ENCODE data around the gene NTMT1.
A peak's percentile ranks its signal among the peaks of the same experiment; 100 is the strongest.

The NTMT1 gene

DNA sequence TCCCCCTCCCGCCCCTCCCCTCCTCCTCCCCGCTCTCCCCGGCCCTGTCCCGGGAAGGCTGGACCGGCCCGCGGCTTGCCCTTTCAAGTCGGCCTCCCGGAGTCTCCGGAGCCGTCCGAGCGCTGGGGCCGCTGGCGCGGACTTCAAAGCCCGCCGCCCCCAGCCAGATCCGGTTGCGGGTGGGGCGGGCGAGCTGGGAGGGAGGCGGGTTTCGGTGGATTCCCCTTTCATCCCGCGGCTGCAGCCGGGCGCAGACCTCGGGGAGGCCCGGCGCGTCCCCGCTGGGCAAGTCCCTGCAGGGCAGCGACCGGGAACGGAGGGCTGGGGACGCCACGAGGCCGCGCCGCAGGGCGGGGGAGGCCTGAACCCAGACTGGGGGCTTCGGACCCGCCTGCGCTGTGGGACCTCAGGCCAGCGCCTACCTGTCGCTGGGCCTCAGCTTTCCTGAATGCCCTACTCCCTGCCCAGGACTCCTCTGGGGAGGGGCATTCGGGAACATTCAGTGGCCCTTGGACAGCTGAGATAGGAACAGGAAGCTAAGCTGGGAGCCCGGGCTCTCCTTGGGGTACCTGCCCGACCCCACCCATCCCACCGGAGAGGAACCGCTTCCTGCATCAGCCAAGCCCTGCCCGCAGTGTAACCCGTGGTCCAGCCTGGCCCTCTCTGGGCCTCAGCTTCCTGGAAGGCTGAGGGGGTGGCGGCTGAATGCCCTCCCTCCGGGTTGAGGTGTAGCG, 28.4 kb upstream of the NTMT1 start:
- no peak for DNase-seq

DNA sequence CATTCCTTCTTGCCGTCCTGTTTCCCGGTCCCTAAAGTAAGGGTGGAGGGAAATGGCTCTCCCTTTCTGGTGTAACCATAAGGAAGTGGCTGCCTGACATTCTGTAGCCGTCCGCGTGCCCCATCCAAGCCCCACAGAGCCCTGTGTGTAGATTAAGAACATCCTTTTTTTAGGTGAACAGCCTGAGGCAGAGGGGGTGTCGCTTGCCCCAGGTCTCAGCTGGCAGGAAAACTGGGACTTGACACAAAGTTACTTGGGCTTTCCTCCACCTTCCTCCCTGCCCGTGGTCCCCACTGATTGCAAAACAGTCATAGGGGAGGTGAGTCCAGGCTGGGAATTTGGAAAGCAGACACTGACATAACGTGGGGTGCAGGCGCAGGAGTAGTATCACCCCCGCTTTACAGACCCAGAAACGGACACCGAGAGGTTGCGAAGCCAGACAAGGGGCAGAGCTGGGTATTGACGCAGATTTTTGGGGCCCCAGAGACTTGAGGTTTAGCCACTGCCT, 27.8 kb upstream of the NTMT1 start:
- no peak for DNase-seq

DNA sequence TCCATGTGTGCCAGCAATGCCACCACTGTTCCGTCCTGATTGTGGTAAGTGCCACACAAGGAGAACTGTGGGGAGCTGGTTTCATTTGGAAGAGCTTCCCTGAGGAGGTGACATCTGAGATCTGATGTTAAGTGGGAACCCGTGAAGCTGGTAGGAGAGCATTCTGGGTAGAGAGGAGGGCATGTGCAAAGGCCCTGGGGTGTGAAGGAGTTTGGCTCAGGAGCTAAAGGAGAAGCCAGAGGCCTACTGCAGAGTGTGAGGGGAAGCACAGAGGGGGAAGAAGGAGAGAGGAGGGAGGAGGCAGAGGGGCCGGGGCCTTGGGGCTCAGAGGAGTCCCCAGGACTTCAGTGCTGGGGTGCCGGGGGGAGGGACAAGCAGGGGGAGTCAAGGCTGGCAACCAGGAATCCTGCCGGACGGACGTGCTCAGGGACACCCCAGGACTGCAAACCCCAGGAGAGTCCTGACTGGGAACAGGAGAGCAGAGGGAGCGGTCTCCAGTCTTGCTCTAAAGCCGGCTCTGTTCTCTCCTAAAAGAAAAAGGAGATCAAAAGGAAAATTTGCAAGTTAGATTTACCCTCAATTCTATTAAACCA, 24.8 kb upstream of the NTMT1 start:
- no peak for DNase-seq

DNA sequence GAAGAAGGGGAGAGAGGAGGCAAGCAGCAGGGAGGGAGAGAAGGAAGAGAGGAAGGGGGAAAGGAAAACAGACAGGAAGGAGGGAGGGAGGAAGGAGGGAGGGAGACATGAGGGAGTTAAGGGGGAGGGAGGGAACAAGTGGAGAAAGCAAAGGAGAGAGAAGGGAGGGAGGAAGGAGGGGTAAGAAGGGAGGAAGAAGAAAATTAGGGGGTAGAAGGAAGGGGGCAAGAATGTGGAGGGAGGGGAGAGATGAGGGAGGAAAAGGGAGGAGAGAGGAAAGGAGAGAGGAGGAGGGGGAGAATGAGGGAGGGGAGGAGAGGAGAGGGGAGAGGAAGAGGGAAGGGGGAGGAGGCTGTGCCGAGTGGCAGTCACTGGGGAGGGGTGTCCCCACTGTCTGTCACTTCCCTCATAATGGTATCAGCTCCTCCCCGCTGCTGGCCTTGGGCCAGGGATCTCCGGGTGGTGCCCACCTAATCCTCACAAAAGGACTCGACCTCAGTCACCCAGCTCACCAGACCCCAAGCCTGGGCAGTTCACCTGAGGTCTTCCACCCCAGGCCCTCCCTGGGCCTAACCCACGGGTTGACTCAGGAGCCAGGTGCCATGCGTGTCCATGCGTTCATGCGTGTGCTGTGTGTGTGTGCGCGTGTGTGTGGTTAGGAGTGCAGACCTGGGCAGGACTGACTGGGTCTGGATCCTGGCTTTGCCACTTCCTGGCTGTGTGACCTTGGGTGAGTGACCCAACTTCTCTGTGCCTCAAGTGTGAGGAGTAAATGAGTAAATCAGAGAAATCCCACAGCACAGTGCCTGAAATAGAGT, 23.2 kb upstream of the NTMT1 start:
- DNase-seq, result no peak

DNA sequence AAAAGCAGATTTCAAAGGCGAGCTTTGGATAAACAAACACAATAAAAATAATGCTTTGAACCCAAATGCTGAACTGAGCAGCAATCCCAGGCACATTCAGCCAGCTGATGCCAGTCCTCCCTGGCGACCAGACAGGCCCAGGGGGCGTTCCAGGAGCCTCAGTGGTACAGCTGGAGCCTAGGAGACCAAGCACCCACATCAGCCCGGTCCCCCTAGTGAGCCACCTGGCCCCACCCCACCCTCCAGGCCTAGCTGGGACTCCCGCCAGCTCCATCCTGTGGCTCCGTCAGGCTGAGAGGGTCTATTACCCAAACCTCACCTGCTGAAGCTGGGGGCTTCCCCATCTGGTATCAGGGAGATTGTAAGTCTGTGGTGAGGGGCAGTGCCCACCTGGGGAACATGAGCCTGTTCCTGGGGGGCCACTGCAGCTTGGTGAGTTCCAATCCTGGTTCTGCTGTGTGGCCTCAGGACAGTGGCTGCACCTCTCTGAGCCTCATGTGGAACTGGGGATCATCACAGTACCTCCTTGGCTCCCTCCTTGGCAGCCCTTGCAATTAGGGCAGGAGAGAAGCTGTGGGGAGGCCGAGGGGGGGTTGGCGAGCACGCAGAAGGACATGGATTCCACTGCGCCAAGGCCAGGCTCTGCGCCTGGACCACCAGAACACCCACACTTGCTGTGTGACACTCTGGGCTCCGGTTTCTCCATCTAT, 21.8 kb upstream of the NTMT1 start:
- no peak for DNase-seq

DNA sequence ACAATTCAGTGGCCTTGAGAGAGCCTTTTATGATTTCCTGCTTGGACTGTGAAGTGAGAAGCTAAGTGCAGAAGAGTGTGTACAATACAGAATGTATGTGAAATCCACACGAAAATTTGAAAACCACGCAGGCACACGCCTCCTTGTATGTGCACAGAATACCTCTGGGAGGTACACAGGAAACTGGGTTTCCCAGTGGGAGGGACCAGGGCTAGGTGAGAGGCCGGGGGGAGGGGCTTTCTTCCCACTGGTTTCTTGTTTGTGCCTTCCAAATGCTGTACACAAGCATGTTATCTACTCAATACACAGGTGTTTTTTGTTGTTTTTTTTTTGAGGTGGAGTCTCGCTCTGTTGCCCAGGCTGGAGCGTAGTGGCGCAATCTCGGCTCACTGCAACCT, 21.2 kb upstream of the NTMT1 start:
- DNase-seq, result no peak

DNA sequence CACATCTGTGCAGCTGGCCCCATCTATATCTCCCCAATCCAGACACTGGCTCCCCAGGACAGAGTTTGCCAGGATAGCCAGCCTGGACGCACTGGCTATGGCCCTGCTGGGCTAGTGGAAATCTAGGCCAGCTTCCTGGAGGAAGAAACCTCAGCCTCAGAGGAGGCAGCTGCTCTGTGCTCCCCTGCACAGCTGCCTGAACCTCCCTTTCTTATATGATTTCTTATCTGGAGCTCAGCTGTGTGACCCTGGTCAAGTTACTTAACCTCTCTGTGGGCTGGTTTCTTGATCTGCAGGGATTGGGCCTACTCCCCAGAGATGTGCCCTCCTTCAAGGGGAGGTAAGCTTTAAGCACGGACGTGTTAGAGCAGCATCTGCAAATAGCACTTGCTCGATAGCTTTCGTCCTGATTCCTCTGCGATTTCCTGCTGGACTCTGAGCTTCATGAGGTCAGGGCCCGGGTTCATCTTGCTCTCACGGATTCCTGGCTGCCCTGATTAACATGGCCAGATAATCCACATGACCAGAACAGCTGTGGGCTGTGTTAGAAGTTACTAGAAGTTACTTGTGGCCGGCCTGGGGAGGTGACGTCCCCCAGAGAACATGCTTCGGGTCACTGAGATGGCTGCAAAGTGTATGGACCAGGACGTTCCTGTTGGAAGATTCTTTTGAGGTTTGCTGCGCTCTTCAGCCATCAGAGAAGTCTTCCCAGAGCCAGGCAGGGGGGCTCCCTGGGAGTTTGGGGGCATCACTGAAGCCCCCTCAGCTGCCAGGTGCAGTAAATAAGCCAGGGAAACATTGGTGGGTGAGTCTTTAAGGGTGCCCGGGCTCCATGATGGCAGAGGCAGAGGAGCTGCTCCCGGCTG, 19.6 kb upstream of the NTMT1 start:
- no peak for DNase-seq

DNA sequence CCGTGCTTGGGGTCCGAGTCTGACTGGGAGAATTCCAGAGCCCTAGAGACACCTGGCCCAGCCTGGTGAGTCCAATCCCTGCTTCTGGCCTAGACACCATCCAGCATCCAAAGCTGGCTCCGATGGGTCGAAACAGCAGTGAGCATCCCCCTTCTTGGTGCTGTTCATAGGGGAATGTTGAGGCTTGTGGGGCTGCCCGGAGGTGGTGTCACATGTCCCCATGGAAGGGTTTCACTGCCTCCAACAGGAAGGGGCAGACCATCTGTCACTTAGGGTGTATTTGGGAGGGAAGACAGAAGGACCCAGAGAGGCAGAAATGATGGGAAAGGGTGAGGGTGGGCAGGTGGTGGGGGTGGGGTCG, 19.0 kb upstream of the NTMT1 start:
- no peak for DNase-seq

DNA sequence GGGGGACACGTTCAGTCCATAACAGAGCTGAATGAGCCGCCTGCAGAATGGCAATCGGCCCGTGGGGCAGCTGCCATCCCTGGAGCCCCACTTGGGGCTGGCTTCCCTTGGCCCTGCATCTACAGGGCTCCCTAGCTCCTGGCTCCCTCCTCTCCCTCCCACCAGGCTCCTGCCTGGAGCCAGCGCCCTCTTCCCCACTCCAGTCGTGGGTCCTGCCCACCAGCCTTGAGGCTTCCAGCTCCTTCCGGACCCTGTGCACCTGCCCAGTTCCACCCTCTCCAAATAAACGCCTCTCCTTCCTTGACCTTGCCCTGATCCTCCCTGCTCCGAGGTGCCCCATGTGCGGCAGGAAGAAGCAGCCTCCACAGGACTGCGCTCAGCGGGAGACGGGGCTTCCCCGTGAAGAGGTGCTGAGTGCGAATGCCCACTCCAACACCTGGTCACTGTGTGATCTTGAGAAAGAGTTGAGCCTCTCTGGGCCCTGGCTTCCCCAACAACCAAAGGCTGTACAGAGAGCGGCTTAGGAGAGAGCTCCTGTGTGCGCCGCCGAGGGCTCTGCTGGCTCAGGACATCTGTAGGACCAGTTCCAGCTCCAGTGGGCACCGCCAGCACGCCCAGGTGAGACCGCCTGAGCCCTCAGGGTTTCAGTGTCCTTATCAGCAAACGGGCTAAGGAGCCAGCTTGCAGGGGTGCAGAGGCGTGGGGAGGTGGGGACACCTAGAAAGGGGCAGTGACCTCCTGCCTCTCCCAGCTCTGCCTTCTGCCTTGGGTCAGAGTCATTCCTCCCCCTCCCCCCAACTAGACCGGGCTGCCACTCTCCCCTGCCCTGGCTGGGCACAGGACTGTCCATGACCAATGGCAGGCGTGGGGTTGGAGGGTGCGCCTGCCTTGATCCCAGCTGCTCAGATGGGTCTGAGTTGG, 17.1 kb upstream of the NTMT1 start:
- DNase-seq, result no peak

DNA sequence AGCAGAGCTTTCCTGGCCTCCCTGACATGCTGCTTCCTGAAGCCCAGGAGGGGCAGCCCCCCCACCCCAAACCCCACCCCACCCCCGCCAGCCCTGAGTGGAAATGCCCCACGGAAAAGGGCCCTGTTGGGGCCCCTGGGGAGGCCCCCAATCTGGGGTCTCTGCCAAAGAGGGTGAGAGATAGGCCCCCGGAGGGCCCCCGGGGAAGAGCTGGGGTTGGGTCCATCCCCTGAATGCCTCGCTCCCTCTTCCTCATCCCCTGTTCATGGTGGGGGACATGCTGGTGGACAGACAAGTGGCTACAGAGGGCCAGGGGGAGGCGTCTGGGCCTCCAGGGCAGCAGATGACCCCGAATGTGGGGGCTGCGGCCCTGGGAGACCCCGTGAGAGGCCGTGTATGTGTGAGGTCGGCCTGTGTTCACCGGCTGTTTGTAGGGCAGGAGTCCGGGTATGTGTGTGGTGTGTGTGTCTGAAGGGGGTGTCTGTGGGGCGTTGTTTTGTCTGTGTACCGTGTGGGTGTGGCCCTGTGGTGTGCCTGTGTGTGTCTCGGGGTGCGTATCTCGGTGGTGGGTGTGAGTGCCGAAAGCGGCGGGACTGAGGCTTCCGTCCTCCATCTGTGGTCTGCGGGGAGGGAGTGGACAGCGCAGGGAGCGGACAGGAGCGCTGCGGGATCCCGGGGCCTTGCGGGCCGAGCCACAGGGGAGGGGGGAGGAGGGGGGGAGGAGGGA, 16.3 kb upstream of the NTMT1 start:
- no peak for DNase-seq

DNA sequence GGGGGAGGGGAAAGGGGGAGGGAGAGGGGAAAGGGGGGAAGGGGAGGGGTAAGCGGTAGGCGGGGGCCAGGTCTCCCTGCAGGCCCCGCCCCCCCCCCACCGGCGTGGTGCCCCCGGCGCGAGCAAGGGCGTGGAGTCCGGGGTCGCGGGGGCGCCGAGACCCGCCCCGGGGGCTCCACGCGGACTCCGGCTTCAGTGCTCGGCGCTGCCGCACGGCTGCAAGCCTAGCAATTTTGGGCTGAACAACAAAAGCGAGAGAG, 15.8 kb upstream of the NTMT1 start:
- DNase-seq, result no peak

DNA sequence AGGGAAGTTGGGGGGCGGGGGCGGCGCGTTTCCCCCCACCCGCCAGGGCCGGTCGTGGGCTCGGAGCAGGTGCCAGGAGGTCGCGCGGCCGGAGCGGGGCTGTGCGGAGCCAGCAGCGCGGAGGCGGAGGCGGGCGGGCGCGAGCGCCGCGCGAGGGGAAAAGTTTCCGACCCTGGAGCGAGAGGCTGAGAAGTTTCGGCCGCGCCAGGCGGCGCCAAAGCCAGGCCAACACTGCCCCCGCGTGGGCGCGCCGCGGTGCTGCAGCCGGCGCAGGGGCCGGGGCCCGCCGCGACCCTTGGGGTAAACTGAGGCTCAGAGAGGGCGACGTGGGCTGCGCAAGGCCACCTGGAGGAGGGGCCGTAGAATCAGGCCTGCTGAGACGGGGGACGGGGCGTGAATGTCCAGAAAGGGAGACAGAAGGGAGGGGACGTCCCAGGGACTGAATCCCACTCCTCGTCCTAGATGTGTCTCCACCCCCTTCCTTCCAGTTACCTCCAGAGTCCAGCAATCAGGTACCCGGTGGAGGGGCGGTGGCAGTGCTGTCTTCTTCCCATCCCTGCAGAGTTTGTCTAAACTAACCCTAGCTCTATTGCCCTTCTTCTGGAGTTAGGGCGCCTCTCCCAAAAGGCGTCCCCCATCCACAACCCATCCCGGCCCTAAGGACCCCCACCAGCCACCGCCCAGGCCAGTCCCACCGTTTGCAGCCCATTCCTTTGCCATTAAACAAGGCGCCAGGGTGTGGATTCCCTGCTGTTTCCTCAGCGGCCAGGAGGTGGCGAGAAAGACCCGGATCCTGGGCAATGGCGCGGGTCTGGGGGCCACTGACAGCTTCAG, 15.3 kb upstream of the NTMT1 start:
- no peak for DNase-seq

DNA sequence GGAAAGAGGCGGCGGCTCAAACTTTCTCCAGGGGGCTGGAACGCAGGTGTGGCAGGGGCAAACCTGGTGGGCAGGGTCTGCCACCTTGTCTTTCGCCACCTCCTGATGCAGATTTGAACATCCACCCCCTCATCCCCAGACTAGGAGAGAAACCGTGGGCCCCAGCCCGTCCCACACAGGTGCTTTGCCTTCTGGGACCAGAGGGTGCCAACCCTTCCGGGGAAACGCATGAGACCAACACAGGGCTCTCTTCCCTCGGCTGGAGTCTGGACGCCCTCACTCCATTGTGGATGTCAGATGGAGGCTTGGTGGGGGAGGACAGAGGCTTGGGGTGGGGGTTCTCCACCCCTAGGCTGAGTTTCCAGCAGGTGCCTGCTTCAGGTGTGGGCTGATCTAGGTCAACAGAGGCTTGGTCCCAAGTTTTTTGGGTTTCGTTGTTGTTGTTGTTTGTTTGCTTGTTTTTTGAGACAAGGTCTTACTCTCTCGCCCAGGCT, 14.6 kb upstream of the NTMT1 start:
- DNase-seq, result no peak

DNA sequence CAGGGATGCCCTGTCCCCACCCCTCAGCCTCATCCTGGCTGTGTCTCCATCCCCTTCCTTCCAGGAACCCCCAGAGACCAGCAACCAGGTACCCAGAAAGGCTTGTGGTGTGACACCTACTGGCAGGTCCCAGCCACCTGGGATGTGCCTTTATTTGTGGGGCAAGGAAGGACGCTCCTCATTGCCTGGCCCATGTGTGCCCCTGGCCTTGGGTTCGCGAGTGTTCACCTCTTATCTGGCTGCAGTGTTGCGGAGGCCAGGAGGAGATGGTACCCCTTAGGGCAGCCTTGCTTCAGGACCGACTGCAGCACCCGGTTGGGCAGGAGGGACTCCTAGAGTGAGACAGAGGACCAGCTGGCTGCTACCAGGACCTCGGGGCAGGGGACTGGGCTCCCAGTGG, 13.8 kb upstream of the NTMT1 start:
- no peak for DNase-seq

DNA sequence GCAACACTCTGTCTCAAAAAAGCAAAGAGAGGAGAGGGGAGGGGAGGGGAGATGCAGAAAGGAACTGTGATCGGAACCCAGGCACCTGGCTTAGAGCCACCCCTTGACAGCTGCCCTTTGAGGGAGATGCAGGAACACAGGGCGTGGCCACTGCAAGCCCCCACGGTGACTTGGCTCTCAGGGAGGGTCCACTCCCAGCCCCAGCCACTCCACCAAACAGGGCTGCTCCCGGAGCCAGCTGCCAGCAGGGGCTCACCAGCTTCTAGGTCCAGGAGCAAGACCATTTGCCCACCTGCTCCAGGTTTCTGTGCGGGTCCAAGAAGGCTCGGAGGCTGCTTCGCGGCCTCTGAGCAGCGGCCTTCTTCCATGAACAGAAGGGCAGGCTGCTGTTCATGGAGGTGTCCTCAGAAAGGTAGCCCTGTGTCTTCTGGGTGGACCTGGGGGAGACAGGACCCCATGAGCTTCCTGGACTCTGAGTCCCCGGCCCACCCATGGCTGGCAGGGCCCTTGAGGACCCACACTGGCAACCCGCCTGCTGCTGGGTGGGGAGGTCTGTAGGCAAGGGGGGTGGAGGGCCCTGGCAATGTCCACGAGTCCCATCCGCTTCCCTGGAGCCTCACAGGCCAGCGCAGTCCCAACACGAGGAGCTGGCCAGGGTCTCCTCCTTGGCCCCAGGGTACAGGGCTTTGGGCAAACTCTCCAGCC, 13.0 kb upstream of the NTMT1 start:
- DNase-seq, result no peak

DNA sequence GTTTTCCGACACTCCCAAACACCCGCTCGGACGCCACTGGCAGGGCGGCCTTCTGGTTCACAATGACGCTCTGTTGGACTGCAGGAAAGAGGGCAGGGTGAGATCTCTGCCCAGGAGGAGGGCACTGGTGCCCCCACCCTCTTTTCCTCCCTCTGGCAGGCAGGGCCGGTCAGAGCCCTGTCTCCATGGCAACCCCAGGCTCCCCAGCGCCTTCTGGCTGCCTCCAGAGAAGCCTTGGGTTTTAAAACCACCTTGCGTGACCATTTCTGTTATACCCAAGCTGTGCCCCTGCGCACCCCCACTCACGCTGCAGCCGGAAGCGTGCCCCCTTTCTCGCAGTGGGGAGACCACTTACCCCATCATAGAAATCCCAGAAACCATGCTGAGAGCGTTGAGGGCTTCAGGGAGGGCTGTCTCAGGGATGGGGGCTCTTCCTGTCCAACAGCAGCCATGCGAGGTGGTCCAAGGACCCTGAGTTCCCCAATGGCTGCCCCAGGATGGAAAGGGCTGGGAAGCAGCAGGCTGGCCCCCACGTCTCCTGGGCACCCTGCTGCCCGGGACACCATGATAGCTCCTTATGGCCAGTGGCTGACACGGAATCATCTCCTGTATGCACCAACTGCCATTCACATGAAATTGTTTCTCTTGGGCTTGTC, 12.3 kb upstream of the NTMT1 start:
- peak; percentile 79 to 80 for DNase-seq

DNA sequence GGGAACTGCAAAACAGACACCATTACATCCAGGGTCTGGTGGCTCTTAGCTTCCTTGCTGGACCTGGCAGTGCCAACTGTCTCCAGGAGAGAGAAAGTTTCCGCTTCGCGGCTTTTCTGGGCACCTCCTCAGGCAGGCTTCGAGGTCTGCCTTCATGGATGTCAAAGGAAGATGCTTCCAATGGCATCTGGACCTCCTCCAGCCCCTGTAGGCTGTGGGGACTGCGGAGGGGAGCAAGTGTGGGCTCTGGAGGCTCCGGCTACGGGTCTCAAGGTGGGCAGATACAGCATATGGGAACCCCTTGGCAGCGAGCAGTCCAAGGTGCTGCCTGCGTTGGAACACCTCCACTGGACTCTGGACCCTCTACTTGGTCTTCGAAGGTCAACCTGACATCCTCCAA, 11.0 kb upstream of the NTMT1 start:
- no peak for DNase-seq
